Endothelial cell of umbilical vein (primary cell): Measurements from ENCODE around the gene CNOT6. TPM values are rescaled to one million over a fixed set of nuclear protein-coding genes. Genes with fewer than 3 reads are reported as not detected.

Source experiments
- BruUV-seq: library from RNA; stranded (reverse); fragments of 400-500 nt; replicated peaks from 2 replicates; lab custom pipeline; 2021; lab: Mats Ljungman, UMichigan
- CTCF ChIA-PET: fragments of 300-600, 350-600 bp; sonication (Branson Sonifier 250); formaldehyde crosslinking; loops from one replicate; lab custom pipeline; 2021; ENCODE audit warnings: antibody characterized with exemption, inconsistent platforms; lab: Charles Lee
- POLR2A ChIA-PET: fragments of 300-600, 350-600 bp; sonication (Branson Sonifier 250); formaldehyde crosslinking; loops from one replicate; lab custom pipeline; 2021; ENCODE audit warnings: antibody characterized with exemption, inconsistent platforms; lab: Charles Lee
- DNase-seq: peaks from one replicate; pipeline ENCODE4 v3.0.0-alpha.2; 2011; ENCODE audit warnings: low read depth, low spot score
- FAIRE-seq: peaks from 2 replicates; lab custom pipeline; 2011; peaks lifted over from hg19 to GRCh38; lab: Jason Lieb, UNC
- H2AFZ ChIP-seq: 2 replicates; pipeline ENCODE4 v1.6.0; 2012; ENCODE audit warnings: low read depth, low read length, control low read depth, inconsistent platforms
- H3K27ac ChIP-seq: 2 replicates; pipeline ENCODE4 v1.5.1; 2011; ENCODE audit warnings: low read depth, mild to moderate bottlenecking, control low read depth, low read length, moderate library complexity; ENCODE audit not compliant: insufficient read depth
- H3K27me3 ChIP-seq, 2 experiments: 2 replicates each; pipeline versions ENCODE4 v1.6.0 to v1.6.1; 2011; ENCODE audit warnings: low read length in 2 of 2, mixed read lengths in 1 of 2; ENCODE audit not compliant: control insufficient read depth in 2 of 2, insufficient read depth in 2 of 2
- H3K36me3 ChIP-seq, 2 experiments: 2 replicates in 1 of 2; 3 replicates in 1 of 2; pipeline ENCODE4 v1.5.1; 2011; ENCODE audit warnings: low read length in 2 of 2, mild to moderate bottlenecking in 1 of 2, moderate library complexity in 1 of 2; ENCODE audit not compliant: control insufficient read depth in 2 of 2, insufficient read depth in 2 of 2; ENCODE audit errors: extremely low read depth in 1 of 2
- H3K4me1 ChIP-seq: 3 replicates; pipeline ENCODE4 v1.5.1; 2011; ENCODE audit warnings: mild to moderate bottlenecking, low read length; ENCODE audit not compliant: control insufficient read depth, insufficient read depth; ENCODE audit errors: extremely low read depth
- H3K4me2 ChIP-seq: 2 replicates; pipeline ENCODE4 v1.6.1; 2011; ENCODE audit warnings: low read length, control low read depth, mixed read lengths; ENCODE audit not compliant: insufficient read depth
- H3K4me3 ChIP-seq, 3 experiments: fragments of 200-600 bp in 1 of 3; sonication (generic), shearing (Covaris generic) in 1 of 3; replicated peaks in 1 of 3; 2 replicates each; pipeline ENCODE4 v1.5.1; 2011 to 2016; ENCODE audit warnings: control low read depth in 3 of 3, low read length in 3 of 3, mild to moderate bottlenecking in 2 of 3, inconsistent platforms in 1 of 3, low read depth in 1 of 3, moderate library complexity in 1 of 3; ENCODE audit not compliant: insufficient read depth in 1 of 3
- H3K79me2 ChIP-seq: 2 replicates; pipeline ENCODE4 v1.6.0; 2012; ENCODE audit warnings: low read length, inconsistent platforms; ENCODE audit not compliant: control insufficient read depth, insufficient read depth
- H3K9ac ChIP-seq: replicated peaks from 2 replicates; pipeline ENCODE3; 2011; ENCODE audit warnings: low read length, control low read depth; ENCODE audit not compliant: insufficient read depth; ENCODE audit errors: extremely low read depth
- H3K9me1 ChIP-seq: replicated peaks from 3 replicates; pipeline ENCODE4 v1.6.0; 2011; ENCODE audit warnings: mild to moderate bottlenecking, low read length; ENCODE audit not compliant: control insufficient read depth, insufficient read depth; ENCODE audit errors: extremely low read depth
- H3K9me3 ChIP-seq: replicated peaks from 2 replicates; pipeline ENCODE4 v1.5.1; 2012; ENCODE audit warnings: low read length, inconsistent platforms; ENCODE audit not compliant: control insufficient read depth, insufficient read depth
- H4K20me1 ChIP-seq: replicated peaks from 2 replicates; pipeline ENCODE3; 2011; ENCODE audit warnings: mild to moderate bottlenecking, low read length; ENCODE audit not compliant: control insufficient read depth, insufficient read depth; ENCODE audit errors: extremely low read depth
- EZH2 ChIP-seq: IDR thresholded peaks from 2 replicates; pipeline ENCODE4 v1.6.1; 2012; ENCODE audit warnings: borderline replicate concordance, low read depth, mild to moderate bottlenecking, moderate library complexity, low read length, inconsistent platforms; ENCODE audit not compliant: severe bottlenecking
- FOS ChIP-seq: IDR thresholded peaks from 2 replicates; pipeline ENCODE4 v1.6.1; 2011; ENCODE audit warnings: mild to moderate bottlenecking, low read length, moderate library complexity, borderline replicate concordance; ENCODE audit not compliant: insufficient read depth
- GATA2 ChIP-seq: IDR thresholded peaks from 2 replicates; pipeline ENCODE4 v1.7.0; 2011; ENCODE audit warnings: low read depth, mild to moderate bottlenecking, moderate library complexity, mixed read lengths, low read length; ENCODE audit not compliant: insufficient read length, insufficient read depth
- JUN ChIP-seq: IDR thresholded peaks from 2 replicates; pipeline ENCODE4 v1.6.1; 2011; ENCODE audit warnings: borderline replicate concordance, low read depth; ENCODE audit not compliant: insufficient read length, insufficient read depth
- MYC ChIP-seq: IDR thresholded peaks from one replicate; pipeline ENCODE4 v1.6.1; 2011; ENCODE audit warnings: mild to moderate bottlenecking, low read depth, low read length
- POLR2A ChIP-seq: IDR thresholded peaks from 2 replicates; pipeline ENCODE4 v1.6.1; 2012; ENCODE audit warnings: low read depth, mild to moderate bottlenecking, control low read depth, low read length
- POLR2AphosphoS5 ChIP-seq: IDR thresholded peaks from 2 replicates; pipeline ENCODE4 v1.6.1; 2012; ENCODE audit warnings: low read depth, mild to moderate bottlenecking, control low read depth, low read length, moderate library complexity; ENCODE audit not compliant: insufficient read depth
- dilution Hi-C: fragments of 300-500 bp; cut with MboI; formaldehyde crosslinking; loops from one replicate; pipeline ENCODE4 v1.15.0; 2019; ENCODE audit warnings: low sequenced_read_pairs; ENCODE audit not compliant: extremely low pct_ligation_motif_present
- intact Hi-C: fragments of 100-400 bp; cut with micrococcal nuclease; formaldehyde crosslinking; loops from one replicate; pipeline ENCODE4 v1.10.0; 2022
- polyA plus RNA-seq, 4 experiments: library from polyadenylated mRNA; depleted of rRNA in 3 of 4; stranded (reverse) in 3 of 4; unstranded in 1 of 4; fragments of >200 nt; gene quantifications; 2 replicates each; pipeline versions ENCODE4 v1.2.1 to v1.2.3, GENCODE V29; 2011 to 2012; ENCODE audit warnings: missing spikeins in 1 of 4
- total RNA-seq: library from RNA; stranded (reverse); gene quantifications from 2 replicates; pipeline ENCODE4 v1.2.3, GENCODE V29; 2021
- TF ChIP-seq, protein P1 (sequence below), 2 donors: IDR thresholded peaks; 1 replicate in 1 of 2; 2 replicates in 1 of 2; pipeline ENCODE4 v1.5.1; 2011; ENCODE audit warnings: low read length in 2 of 2, mild to moderate bottlenecking in 2 of 2, moderate library complexity in 2 of 2, control low read depth in 1 of 2, inconsistent platforms in 1 of 2, low read depth in 1 of 2; ENCODE audit not compliant: insufficient read depth in 1 of 2; ENCODE audit errors: extremely low read depth in 1 of 2
- TF ChIP-seq, protein P2 (sequence below): IDR thresholded peaks from 2 replicates; pipeline ENCODE4 v1.6.1; 2011; ENCODE audit not compliant: insufficient read depth, insufficient read length

Gene CNOT6
- total and polyA plus RNA-seq, 2 donors (not counting 3 experiments of a cell fraction or from before 2014, with no cell fraction given) = 9.2 to 33.8 TPM

DNA sequence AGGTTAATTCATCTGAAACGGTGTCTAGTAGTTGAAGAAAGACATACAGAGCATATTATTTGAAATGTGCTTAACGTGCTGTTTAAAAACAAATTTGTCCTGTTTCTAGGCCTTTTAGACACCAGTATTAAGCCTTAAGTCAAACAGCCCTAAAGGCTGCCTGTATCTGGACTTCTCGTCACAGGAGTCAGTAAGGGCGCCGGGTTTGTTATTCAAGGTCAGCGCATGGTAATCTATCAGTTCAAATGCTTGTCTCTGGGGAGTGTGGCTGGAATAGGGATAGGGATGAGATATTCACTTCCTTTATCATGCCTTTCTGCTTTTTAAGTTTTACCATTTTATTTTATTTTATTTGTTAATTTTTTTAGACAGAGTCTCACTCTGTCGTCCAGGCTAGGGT, 9.4 kb upstream of the CNOT6 start:
- intact Hi-C loops = no loop called here
- CTCF ChIA-PET = interaction anchor here (0.9 to 1.6 kb wide), 2 partner anchors 13 to 192 kb away, joined by 3 to 6 read pairs; no protein-coding TSS in a partner anchor
- Histone ChIP-seq H3K9me1 (no peaks in the 10 kb centered on the region), H4K20me1 (no peaks in the 10 kb centered on the region), H3K27me3 (no peaks in the 10 kb centered on the region), H3K4me2 (no peak overlapping the region), H3K27ac (no peak overlapping the region), H3K4me3 (no peak overlapping the region), H3K9ac (no peak overlapping the region), H2AFZ (no peak overlapping the region), H3K79me2 (no peaks in the 10 kb centered on the region), H3K4me1 (no peaks in the 10 kb centered on the region), H3K36me3 (no peaks in the 10 kb centered on the region), H3K9me3 (no peaks in the 10 kb centered on the region)
- no TSS peak for BruUV-seq
- FAIRE-seq (no peak), DNase-seq (no peak)
- dilution Hi-C loops = no loop called here
- POLR2A ChIA-PET = no interaction called here
- TF ChIP-seq POLR2A (no peak), GATA2 (no peak), EZH2 (no peak), JUN (no peak), FOS (no peak), POLR2AphosphoS5 (no peak), MYC (no peak)
- TF ChIP-seq, protein P1, sequence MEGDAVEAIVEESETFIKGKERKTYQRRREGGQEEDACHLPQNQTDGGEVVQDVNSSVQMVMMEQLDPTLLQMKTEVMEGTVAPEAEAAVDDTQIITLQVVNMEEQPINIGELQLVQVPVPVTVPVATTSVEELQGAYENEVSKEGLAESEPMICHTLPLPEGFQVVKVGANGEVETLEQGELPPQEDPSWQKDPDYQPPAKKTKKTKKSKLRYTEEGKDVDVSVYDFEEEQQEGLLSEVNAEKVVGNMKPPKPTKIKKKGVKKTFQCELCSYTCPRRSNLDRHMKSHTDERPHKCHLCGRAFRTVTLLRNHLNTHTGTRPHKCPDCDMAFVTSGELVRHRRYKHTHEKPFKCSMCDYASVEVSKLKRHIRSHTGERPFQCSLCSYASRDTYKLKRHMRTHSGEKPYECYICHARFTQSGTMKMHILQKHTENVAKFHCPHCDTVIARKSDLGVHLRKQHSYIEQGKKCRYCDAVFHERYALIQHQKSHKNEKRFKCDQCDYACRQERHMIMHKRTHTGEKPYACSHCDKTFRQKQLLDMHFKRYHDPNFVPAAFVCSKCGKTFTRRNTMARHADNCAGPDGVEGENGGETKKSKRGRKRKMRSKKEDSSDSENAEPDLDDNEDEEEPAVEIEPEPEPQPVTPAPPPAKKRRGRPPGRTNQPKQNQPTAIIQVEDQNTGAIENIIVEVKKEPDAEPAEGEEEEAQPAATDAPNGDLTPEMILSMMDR (IDR thresholded peaks at IDR 0.05; ENCODE audit: extremely low read depth in 1 of 2, insufficient read depth in 1 of 2, low read depth in 1 of 2, low read length in 2 of 2) = no peak
- TF ChIP-seq, protein P2, sequence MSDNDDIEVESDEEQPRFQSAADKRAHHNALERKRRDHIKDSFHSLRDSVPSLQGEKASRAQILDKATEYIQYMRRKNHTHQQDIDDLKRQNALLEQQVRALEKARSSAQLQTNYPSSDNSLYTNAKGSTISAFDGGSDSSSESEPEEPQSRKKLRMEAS = no peak
